Psoas muscle (tissue), 8 donors: ENCODE results near the gene TLK1. TPM values are rescaled to one million over a fixed set of nuclear protein-coding genes. Genes with fewer than 3 reads are reported as not detected.

Experiments
- ATAC-seq, 4 donors: fragments of 200-7000 bp; cut with Tn5 transposase; one replicate each; pipeline ENCODE4 v1.9.1; 2020; ENCODE audit warnings: moderate library complexity in 3 of 4, mild to moderate bottlenecking in 2 of 4
- DNase-seq, 2 donors: peaks; one replicate each; pipeline ENCODE4 v3.0.0-alpha.2; 2020
- H3K27ac ChIP-seq: fragments of 200-600 bp; one replicate; pipeline ENCODE4 v1.8.0; 2022
- H3K27me3 ChIP-seq, 3 donors: fragments of 200-600 bp in 1 of 3; one replicate each; pipeline versions ENCODE4 v1.6.1 to v1.8.0; 2013 to 2022; ENCODE audit warnings: low read length in 2 of 3, mild to moderate bottlenecking in 2 of 3, moderate library complexity in 1 of 3; ENCODE audit not compliant: insufficient read depth in 3 of 3
- H3K36me3 ChIP-seq, 2 donors: fragments of 200-600 bp in 1 of 2; one replicate each; pipeline versions ENCODE4 v1.6.1 to v1.8.0; 2013 to 2022; ENCODE audit warnings: low read depth in 1 of 2, mild to moderate bottlenecking in 1 of 2, moderate library complexity in 1 of 2; ENCODE audit not compliant: insufficient read depth in 1 of 2
- H3K4me1 ChIP-seq: fragments of 200-600 bp; one replicate; pipeline ENCODE4 v1.8.0; 2022
- H3K4me3 ChIP-seq: fragments of 200-600 bp; one replicate; pipeline ENCODE4 v1.8.0; 2022; ENCODE audit warnings: mild to moderate bottlenecking
- H3K9me3 ChIP-seq: fragments of 200-600 bp; one replicate; pipeline ENCODE4 v1.8.0; 2022
- whole genome bisulfite sequencing, 3 donors: extraction: QIAGEN DNeasy Blood & Tissue Kit; methylation state at CpG; one replicate each; pipeline versions ENCODE4 v1.1.6 to v1.1.7; 2013; 5-methylcytosine and 5-hydroxymethylcytosine counted together
- intact Hi-C, 2 donors: fragments of 100-400 bp; cut with DNase I; formaldehyde crosslinking; loops; one replicate each; pipeline versions ENCODE4 v1.11.0 to v1.14.2; 2022
- polyA plus RNA-seq, 3 donors: library from polyadenylated mRNA; stranded (reverse); fragments of 200-250 nt; gene quantifications; one replicate each; pipeline ENCODE4 v1.2.3, GENCODE V29; 2013
- total RNA-seq, 4 donors: library from RNA; stranded (reverse); fragmentation: NEBNext Ultra II Directional in 2 of 4; extraction: Animal tissue kit (Norgen Biotek cat#: 25700) in 2 of 4; gene quantifications; one replicate each; pipeline versions ENCODE4 v1.2.1 to v1.2.4, GENCODE V29; 2021 to 2023
- TF ChIP-seq, protein P1 (sequence below): fragments of 200-600 bp; IDR thresholded peaks from one replicate; pipeline ENCODE4 v1.8.0; 2022; ENCODE audit warnings: antibody characterized with exemption
- donor health status: healthy with polysubstance abuse.
- donor health status: DM: no; HTN: no; CAD: no; lungs with moderate emphysema.
- donor health status: Bipolar disorder and iron deficiency.
- donor health status: healthy.
- donor health status: DM: yes; HTN: yes; CAD: no.
- donor health status: DM: no; HTN: no; CAD: no.
- donor health status: DM: no; HTN: no; CAD: no.
- donor health status: DM: yes; HTN: yes; CAD: no.

Gene TLK1
- total and polyA plus RNA-seq, 7 donors = 4.4 to 22.2 (median 17.5) TPM

DNA sequence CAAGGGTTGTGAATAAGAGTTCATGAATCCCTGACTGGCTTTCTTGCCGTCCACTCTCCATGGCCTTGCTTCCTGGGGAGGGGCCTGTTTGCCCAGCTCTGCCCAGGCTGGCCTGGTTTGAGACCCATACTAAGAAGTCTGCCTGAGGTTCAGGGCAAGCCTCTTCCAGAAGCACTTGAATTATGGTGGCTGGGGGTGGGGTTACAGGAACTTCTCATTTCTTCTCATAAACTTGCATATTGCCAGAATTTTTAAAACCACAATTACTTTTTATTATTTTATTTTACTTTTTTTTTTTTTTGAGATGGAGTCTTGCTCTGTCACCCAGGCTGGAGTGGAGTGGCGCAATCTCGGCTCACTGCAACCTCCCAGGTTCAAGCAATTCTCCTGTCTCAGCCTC lies 189.6 kb downstream of the TLK1 start:
- 87 to 97% (median 93%) methylated on average over 3 of the region's 3 CpGs for WGBS, 3 donors
- DNase-seq = no peak
- H3K4me3 ChIP-seq = no peak overlapping the region
- peaks cover 5 to 26% of the 10 kb centered on the region in 2 donors for H3K36me3 ChIP-seq
- no peak overlapping the region for H3K27ac ChIP-seq
- no peaks in the 10 kb centered on the region for H3K4me1 ChIP-seq
- ATAC-seq = no peak
- TF ChIP-seq, protein P1, sequence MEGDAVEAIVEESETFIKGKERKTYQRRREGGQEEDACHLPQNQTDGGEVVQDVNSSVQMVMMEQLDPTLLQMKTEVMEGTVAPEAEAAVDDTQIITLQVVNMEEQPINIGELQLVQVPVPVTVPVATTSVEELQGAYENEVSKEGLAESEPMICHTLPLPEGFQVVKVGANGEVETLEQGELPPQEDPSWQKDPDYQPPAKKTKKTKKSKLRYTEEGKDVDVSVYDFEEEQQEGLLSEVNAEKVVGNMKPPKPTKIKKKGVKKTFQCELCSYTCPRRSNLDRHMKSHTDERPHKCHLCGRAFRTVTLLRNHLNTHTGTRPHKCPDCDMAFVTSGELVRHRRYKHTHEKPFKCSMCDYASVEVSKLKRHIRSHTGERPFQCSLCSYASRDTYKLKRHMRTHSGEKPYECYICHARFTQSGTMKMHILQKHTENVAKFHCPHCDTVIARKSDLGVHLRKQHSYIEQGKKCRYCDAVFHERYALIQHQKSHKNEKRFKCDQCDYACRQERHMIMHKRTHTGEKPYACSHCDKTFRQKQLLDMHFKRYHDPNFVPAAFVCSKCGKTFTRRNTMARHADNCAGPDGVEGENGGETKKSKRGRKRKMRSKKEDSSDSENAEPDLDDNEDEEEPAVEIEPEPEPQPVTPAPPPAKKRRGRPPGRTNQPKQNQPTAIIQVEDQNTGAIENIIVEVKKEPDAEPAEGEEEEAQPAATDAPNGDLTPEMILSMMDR = no peak
- no peaks in the 10 kb centered on the region for H3K9me3 ChIP-seq
- intact Hi-C loops = loop anchor here (5.0 kb wide), 3 partner anchors 191 to 461 kb away; partner anchors contain the start of genes DCAF17 (in 2 of the 2), METTL8 (in 2 of the 2) and TLK1 (in 1 of the 2)
- no peaks in the 10 kb centered on the region for H3K27me3 ChIP-seq

DNA sequence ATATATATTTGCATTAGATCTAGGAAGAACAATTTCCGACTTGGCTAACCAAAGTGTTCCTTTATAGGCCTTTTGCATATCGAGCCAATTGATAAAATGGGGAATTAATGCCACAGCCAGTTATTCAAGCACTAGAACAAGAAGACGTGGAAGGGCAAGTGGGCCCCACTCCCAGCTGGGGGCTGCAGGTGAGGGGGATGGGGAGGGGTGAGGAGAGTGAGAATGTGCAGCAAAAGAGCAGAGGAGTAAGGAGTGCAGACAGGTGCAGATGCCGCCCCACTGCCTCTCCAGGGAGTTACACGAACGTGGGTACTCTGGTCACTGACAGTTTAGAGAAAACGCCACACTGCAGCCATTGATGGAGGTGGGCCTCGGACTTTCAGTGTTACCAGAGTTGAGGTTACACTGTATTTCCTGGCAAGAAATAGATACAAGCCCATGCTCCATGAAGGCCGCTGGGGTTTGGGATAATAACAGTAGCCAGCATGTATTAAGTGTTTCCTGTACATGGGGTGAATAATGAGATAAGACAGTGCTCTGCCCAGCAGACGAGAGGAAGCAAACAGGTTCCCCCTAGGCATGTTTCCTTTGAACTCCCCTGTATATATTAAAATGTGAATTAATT lies 190.7 kb downstream of the TLK1 start:
- TF ChIP-seq, protein P1 = no peak
- Histone ChIP-seq H3K4me3 (no peak overlapping the region), H3K4me1 (no peaks in the 10 kb centered on the region), H3K27ac (no peak overlapping the region), H3K9me3 (no peaks in the 10 kb centered on the region), H3K27me3 (no peaks in the 10 kb centered on the region), H3K36me3 (peaks cover 5 to 37% of the 10 kb centered on the region in 2 donors)
- ATAC-seq (no peak), DNase-seq (no peak)
- intact Hi-C loops = loop anchor here (5.0 kb wide), 3 partner anchors 192 to 462 kb away; partner anchors contain the start of genes DCAF17 (in 2 of the 2), METTL8 (in 2 of the 2) and TLK1 (in 1 of the 2)
- 63 to 73% (median 67%) methylated on average over 10 of the region's 10 CpGs for WGBS, 3 donors

DNA sequence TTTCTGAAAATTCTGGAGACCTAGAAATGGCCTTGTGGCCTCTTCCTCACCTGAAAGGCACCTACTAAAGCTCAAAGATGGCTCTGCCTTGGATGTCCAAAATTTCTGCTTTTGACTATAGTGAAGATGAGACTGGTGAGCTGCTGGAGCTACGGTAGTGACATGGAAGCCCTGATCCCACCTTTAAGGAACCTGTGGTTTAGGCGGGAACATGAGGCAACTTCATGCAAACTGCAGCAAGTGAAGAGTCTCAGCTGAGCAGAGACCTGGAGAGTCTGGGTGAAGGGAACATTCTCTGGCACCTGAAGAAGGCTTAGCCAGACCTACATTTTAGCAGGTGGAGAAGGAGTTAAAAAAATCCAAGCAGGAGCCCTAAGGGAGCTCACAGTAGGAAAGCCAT lies 191.7 kb downstream of the TLK1 start:
- TF ChIP-seq, protein P1 = no peak
- intact Hi-C loops = no loop called here
- WGBS, 3 donors = 82 to 94% (median 87%) methylated on average over 2 of the region's 2 CpGs
- Histone ChIP-seq H3K4me1 (no peaks in the 10 kb centered on the region), H3K9me3 (no peaks in the 10 kb centered on the region), H3K27me3 (no peaks in the 10 kb centered on the region), H3K4me3 (no peak overlapping the region), H3K27ac (no peak overlapping the region), H3K36me3 (peaks cover 5 to 46% of the 10 kb centered on the region in 2 donors)
- no peak for ATAC-seq
- DNase-seq = no peak

DNA sequence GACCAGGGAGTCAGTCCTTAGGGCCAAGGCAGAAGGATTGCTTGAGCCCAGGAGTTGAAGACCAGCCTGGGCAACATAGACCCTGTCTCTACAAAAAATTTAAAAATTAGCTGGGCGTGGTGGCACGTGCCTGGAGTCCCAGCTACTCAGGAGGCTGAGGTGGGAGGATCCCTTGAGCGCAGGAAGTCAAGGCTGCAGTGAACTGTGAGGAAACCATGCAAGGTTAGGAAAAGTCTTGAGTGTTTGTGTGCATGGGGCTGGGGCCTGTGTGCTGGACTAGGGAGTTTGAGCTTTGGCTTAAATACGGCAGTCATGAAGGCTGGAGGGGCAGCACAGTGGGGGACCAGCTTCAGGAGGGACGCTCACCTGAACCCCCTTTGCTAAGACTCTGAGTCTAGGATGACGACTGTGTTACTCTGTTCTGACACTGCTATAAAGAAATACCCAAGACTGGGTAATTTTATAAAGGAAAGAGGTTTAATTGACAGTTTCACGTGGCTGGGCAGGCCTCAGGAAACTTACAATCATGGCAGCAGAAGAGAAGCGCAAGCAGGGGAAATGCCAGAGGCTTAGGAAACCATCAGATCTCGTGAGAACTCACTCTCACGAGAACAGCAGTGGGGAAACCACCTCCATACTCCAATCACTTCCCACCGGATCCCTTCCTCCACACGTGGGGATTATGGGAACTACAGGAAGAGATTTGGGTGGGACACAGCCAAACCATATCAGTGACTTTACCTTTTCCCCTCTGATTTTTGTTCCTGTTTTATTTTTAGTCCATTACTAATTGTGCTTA lies 192.3 kb downstream of the TLK1 start:
- Histone ChIP-seq H3K27ac (no peak overlapping the region), H3K4me3 (no peak overlapping the region), H3K36me3 (peaks cover 5 to 52% of the 10 kb centered on the region in 2 donors), H3K27me3 (no peaks in the 10 kb centered on the region), H3K4me1 (no peaks in the 10 kb centered on the region), H3K9me3 (no peaks in the 10 kb centered on the region)
- TF ChIP-seq, protein P1 = no peak
- 75 to 77% (median 75%) methylated on average over 12 of the region's 12 CpGs for WGBS, 3 donors
- DNase-seq (no peak), ATAC-seq (no peak)
- intact Hi-C loops = no loop called here
